M059J (cell line): Measurements from ENCODE around the gene ITGB2. TPM values are rescaled to one million over a fixed set of nuclear protein-coding genes. Genes with fewer than 3 reads are reported as not detected.
"Not testable (repeated sequence)": the region's sequence is repeated elsewhere in the genome, so short reads cannot be mapped to it uniquely, and the experiment has no call there.

Experiments
- DNase-seq: peaks from one replicate; pipeline ENCODE4 v3.0.0-alpha.2; 2012; ENCODE audit warnings: low read depth
- total RNA-seq: library from RNA; depleted of rRNA; stranded (reverse); fragments of >200 nt; shearing (Covaris generic); gene quantifications from 2 replicates; pipeline ENCODE4 v1.2.3, GENCODE V29; 2014

Gene ITGB2
- total RNA-seq, 1 experiment from 2014 or later, result 0.10 TPM

- no peak for DNase-seq
Observed at GRCh38 chr21:44884097-44884496, 36.6 kb downstream of the ITGB2 start.

- DNase-seq, result no peak
Observed at GRCh38 chr21:44883250-44883649, 37.4 kb downstream of the ITGB2 start.

- peak; percentile 85 for DNase-seq
Observed at GRCh38 chr21:44881198-44881872, 39.4 kb downstream of the ITGB2 start.

- DNase-seq, result peak; percentile 70
Observed at GRCh38 chr21:44880405-44881197, 40.1 kb downstream of the ITGB2 start.

GRCh38 chr21:44879238-44879637, 41.5 kb downstream of the ITGB2 start:
- DNase-seq, result not testable (repeated sequence)

GRCh38 chr21:44878053-44878982, 42.4 kb downstream of the ITGB2 start:
- no peak for DNase-seq

- DNase-seq, result no peak
Observed at GRCh38 chr21:44876849-44877575, 43.7 kb downstream of the ITGB2 start.

- DNase-seq, result peak; percentile 82
Observed at GRCh38 chr21:44875316-44875700, 45.4 kb downstream of the ITGB2 start.

- peak; percentile 46 for DNase-seq
Observed at GRCh38 chr21:44874497-44875315, 46.0 kb downstream of the ITGB2 start.

- DNase-seq, result no peak
Observed at GRCh38 chr21:44874240-44874496, 46.5 kb downstream of the ITGB2 start.

- peak; percentile 98 for DNase-seq
Observed at GRCh38 chr21:44873356-44874239, 47.1 kb downstream of the ITGB2 start, which contains the start of gene PTTG1IP. PTTG1IP (minus strand) TSS chr21:44873690; CDS start chr21:44873616, 74 bp downstream.

GRCh38 chr21:44872649-44873355, 47.9 kb downstream of the ITGB2 start:
- DNase-seq, result peak; percentile 71

- DNase-seq, result no peak
Observed at GRCh38 chr21:44872323-44872648, 48.4 kb downstream of the ITGB2 start.

- peak; percentile 78 for DNase-seq
Observed at GRCh38 chr21:44871576-44872269, 49.0 kb downstream of the ITGB2 start.

- peak; percentile 78 for DNase-seq
Observed at GRCh38 chr21:44870748-44871495, 49.8 kb downstream of the ITGB2 start.

GRCh38 chr21:44869781-44870747, 50.6 kb downstream of the ITGB2 start:
- DNase-seq, result peak; percentile 100

- no peak for DNase-seq
Observed at GRCh38 chr21:44868707-44869106, 52.0 kb downstream of the ITGB2 start.
